Thyroid gland (tissue), 4 donors: ENCODE results near the gene SFSWAP.

Experiments
- POLR2A ChIP-seq, 2 donors: fragments of 450-650 bp; IDR thresholded peaks; one replicate each; pipeline ENCODE4 v1.6.1; 2017; ENCODE audit warnings: antibody characterized with exemption in 2 of 2, mild to moderate bottlenecking in 2 of 2, moderate library complexity in 1 of 2
- TF ChIP-seq, protein P1 (sequence below), 6 experiments: fragments of 200-600 bp in 3 of 6; fragments of 450-650 bp in 3 of 6; sonication (generic) in 3 of 6; IDR thresholded peaks; one replicate each; pipeline ENCODE4 v1.5.1; 2016 to 2019; ENCODE audit warnings: antibody characterized with exemption in 6 of 6, mild to moderate bottlenecking in 2 of 6, inconsistent platforms in 1 of 6, moderate library complexity in 1 of 6

DNA sequence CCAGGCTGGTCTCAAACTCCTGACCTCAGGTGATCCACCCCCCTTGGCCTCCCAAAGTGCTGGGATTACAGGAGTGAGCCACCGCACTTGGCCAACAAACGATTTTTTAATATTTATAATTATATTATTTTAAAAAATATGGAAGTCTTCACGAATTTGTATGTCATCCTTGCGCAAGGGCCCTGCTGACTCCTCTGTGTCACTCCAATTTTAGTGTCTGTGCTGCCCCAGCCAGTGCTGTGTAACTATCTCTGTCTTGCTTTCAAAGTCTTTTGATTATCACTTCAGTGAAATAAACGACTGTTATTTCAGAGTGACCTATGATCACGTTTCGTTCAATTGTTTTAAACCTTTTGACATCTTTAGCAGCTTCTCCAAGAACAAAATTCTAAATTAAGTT, 104.2 kb downstream of the SFSWAP start:
- TF ChIP-seq, protein P1, sequence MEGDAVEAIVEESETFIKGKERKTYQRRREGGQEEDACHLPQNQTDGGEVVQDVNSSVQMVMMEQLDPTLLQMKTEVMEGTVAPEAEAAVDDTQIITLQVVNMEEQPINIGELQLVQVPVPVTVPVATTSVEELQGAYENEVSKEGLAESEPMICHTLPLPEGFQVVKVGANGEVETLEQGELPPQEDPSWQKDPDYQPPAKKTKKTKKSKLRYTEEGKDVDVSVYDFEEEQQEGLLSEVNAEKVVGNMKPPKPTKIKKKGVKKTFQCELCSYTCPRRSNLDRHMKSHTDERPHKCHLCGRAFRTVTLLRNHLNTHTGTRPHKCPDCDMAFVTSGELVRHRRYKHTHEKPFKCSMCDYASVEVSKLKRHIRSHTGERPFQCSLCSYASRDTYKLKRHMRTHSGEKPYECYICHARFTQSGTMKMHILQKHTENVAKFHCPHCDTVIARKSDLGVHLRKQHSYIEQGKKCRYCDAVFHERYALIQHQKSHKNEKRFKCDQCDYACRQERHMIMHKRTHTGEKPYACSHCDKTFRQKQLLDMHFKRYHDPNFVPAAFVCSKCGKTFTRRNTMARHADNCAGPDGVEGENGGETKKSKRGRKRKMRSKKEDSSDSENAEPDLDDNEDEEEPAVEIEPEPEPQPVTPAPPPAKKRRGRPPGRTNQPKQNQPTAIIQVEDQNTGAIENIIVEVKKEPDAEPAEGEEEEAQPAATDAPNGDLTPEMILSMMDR (IDR thresholded peaks at IDR 0.05) = no peak
- TF ChIP-seq POLR2A (IDR thresholded peaks at IDR 0.05) = no peak
